Right lobe of liver (tissue), 4 donors: ENCODE results near the gene CASKIN1.

Experiments
- CTCF ChIP-seq, 4 donors: fragments of 200-600 bp in 3 of 4; fragments of 450-650 bp in 1 of 4; IDR thresholded peaks; one replicate each; pipeline versions ENCODE4 v1.5.1 to v1.8.0; 2016 to 2022; ENCODE audit warnings: antibody characterized with exemption in 4 of 4, mild to moderate bottlenecking in 2 of 4
- POLR2A ChIP-seq: fragments of 450-650 bp; IDR thresholded peaks from one replicate; pipeline ENCODE4 v1.6.1; 2017; ENCODE audit warnings: antibody characterized with exemption, mild to moderate bottlenecking
- donor health status: DM: no; HTN: no; CAD: no.
- donor health status: DM: no; HTN: no; CAD: no.
- donor health status: DM: no; HTN: yes; CAD: no.

DNA sequence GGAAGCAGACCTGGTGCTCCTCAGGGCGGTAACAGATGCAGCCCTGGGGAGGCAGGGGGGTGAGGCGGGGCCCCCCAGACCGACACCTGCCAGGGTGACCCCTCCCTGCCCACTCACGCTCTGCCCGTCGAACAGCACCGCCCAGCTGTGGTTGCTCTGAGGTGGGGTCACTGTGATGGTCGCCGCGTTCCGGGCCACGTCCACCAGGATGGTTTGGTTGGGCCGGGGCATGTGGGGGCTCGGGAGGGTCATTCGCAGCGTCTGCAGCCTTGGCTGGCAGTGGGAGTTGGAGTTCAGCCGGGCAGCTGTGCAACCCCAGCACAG lies 13.6 kb upstream of the CASKIN1 start:
- no peak for TF ChIP-seq CTCF (IDR thresholded peaks at IDR 0.05)
- TF ChIP-seq POLR2A: no peak
